Measurements from ENCODE around the gene NUBPL.
"Not testable (repeated sequence)": the region's sequence is repeated elsewhere in the genome, so short reads cannot be mapped to it uniquely, and the experiment has no call there.

NUBPL gene

GRCh38 chr14:31745741-31746140 is 184.5 kb downstream of the NUBPL start:
- no peak for DNase-seq (ENCODE audit: low spot score)

- no peak for DNase-seq (ENCODE audit: low spot score)
Observed at GRCh38 chr14:31746326-31746725, 185.1 kb downstream of the NUBPL start.

- no peak for DNase-seq (ENCODE audit: low spot score)
Observed at GRCh38 chr14:31749275-31749674, 188.1 kb downstream of the NUBPL start.

- DNase-seq (ENCODE audit: low spot score) = not testable (repeated sequence)
Observed at GRCh38 chr14:31751047-31751446, 189.8 kb downstream of the NUBPL start.

GRCh38 chr14:31752867-31753661 is 191.9 kb downstream of the NUBPL start:
- DNase-seq (ENCODE audit: low spot score) = no peak

- no peak for DNase-seq (ENCODE audit: low spot score)
Observed at GRCh38 chr14:31758941-31759340, 197.7 kb downstream of the NUBPL start.

GRCh38 chr14:31760277-31760676 is 199.1 kb downstream of the NUBPL start:
- DNase-seq (ENCODE audit: low spot score) = no peak

- DNase-seq (ENCODE audit: low spot score) = no peak
Observed at GRCh38 chr14:31761325-31761724, 200.1 kb downstream of the NUBPL start.

GRCh38 chr14:31763041-31763440 is 201.8 kb downstream of the NUBPL start:
- DNase-seq (ENCODE audit: low spot score) = peak; percentile 7

GRCh38 chr14:31766315-31766892 is 205.2 kb downstream of the NUBPL start:
- no peak for DNase-seq (ENCODE audit: low spot score)

GRCh38 chr14:31768355-31768754 is 207.2 kb downstream of the NUBPL start:
- DNase-seq (ENCODE audit: low spot score) = no peak

- peak; percentile 84 for DNase-seq (ENCODE audit: low spot score)
Observed at GRCh38 chr14:31770271-31770670, 209.1 kb downstream of the NUBPL start.

- DNase-seq (ENCODE audit: low spot score) = no peak
Observed at GRCh38 chr14:31774567-31774966, 213.4 kb downstream of the NUBPL start.

- no peak for DNase-seq (ENCODE audit: low spot score)
Observed at GRCh38 chr14:31777312-31777711, 216.1 kb downstream of the NUBPL start.

GRCh38 chr14:31781578-31781977 is 220.4 kb downstream of the NUBPL start:
- DNase-seq (ENCODE audit: low spot score) = no peak

- DNase-seq (ENCODE audit: low spot score) = no peak
Observed at GRCh38 chr14:31785574-31785973, 224.4 kb downstream of the NUBPL start.

- peak; percentile 50 for DNase-seq (ENCODE audit: low spot score)
Observed at GRCh38 chr14:31787377-31787776, 226.2 kb downstream of the NUBPL start.

GRCh38 chr14:31788340-31788739 is 227.1 kb downstream of the NUBPL start:
- DNase-seq (ENCODE audit: low spot score) = no peak

GRCh38 chr14:31792726-31793125 is 231.5 kb downstream of the NUBPL start:
- no peak for DNase-seq (ENCODE audit: low spot score)

- not testable (repeated sequence) for DNase-seq (ENCODE audit: low spot score)
Observed at GRCh38 chr14:31797946-31798345, 236.7 kb downstream of the NUBPL start.

- no peak for DNase-seq (ENCODE audit: low spot score)
Observed at GRCh38 chr14:31802838-31803237, 241.6 kb downstream of the NUBPL start.

- no peak for DNase-seq (ENCODE audit: low spot score)
Observed at GRCh38 chr14:31806249-31806648, 245.0 kb downstream of the NUBPL start.

GRCh38 chr14:31811693-31812628 is 250.8 kb downstream of the NUBPL start:
- DNase-seq (ENCODE audit: low spot score) = not testable (repeated sequence)
